Thyroid gland (tissue), 4 donors: ENCODE measurements around the gene SIRPD. TPM values are rescaled to one million over a fixed set of nuclear protein-coding genes. Genes with fewer than 3 reads are reported as not detected.

ENCODE experiments used
- DNase-seq, 2 donors: peaks; one replicate each; pipeline ENCODE4 v3.0.0-alpha.2; 2019
- H3K27ac ChIP-seq, 3 donors: fragments of 200-600 bp; sonication (generic); 1 replicate in 2 of 3; 2 replicates in 1 of 3; pipeline ENCODE4 v1.5.1; 2016 to 2019; ENCODE audit warnings: mild to moderate bottlenecking in 1 of 3, moderate library complexity in 1 of 3
- H3K27me3 ChIP-seq: fragments of 200-600 bp; sonication (generic); one replicate; pipeline ENCODE4 v1.5.1; 2019
- H3K36me3 ChIP-seq, 2 donors: fragments of 200-600 bp; sonication (generic); one replicate each; pipeline ENCODE4 v1.5.1; 2016 to 2019
- H3K4me1 ChIP-seq, 2 donors: fragments of 200-600 bp; sonication (generic); one replicate each; pipeline ENCODE4 v1.5.1; 2017 to 2019
- H3K4me3 ChIP-seq, 3 donors: fragments of 200-600 bp; sonication (generic); replicated peaks in 1 of 3; 1 replicate in 2 of 3; 2 replicates in 1 of 3; pipeline ENCODE4 v1.5.1; 2016; ENCODE audit warnings: mild to moderate bottlenecking in 1 of 3
- H3K9me3 ChIP-seq: fragments of 200-600 bp; sonication (generic); one replicate; pipeline ENCODE4 v1.5.1; 2017
- CTCF ChIP-seq, 6 experiments: fragments of 200-600 bp in 3 of 6; fragments of 450-650 bp in 3 of 6; sonication (generic) in 3 of 6; IDR thresholded peaks; one replicate each; pipeline ENCODE4 v1.5.1; 2016 to 2019; ENCODE audit warnings: antibody characterized with exemption in 6 of 6, mild to moderate bottlenecking in 2 of 6, inconsistent platforms in 1 of 6, moderate library complexity in 1 of 6
- POLR2A ChIP-seq, 2 donors: fragments of 450-650 bp; IDR thresholded peaks; one replicate each; pipeline ENCODE4 v1.6.1; 2017; ENCODE audit warnings: antibody characterized with exemption in 2 of 2, mild to moderate bottlenecking in 2 of 2, moderate library complexity in 1 of 2
- WGBS, 2 donors: methylation state at CpG; one replicate each; pipeline ENCODE4 v1.1.5; 2017; 5-methylcytosine and 5-hydroxymethylcytosine counted together
- intact Hi-C: fragments of 100-400 bp; cut with DNase I; formaldehyde crosslinking; loops from one replicate; pipeline ENCODE4 v1.15.1; 2023
- total RNA-seq, 4 donors: library from RNA; depleted of rRNA; stranded (reverse); fragments of >200 nt; gene quantifications; one replicate each; pipeline ENCODE4 v1.2.3, GENCODE V29; 2016

Gene SIRPD
- total RNA-seq, 4 donors from 2014 or later, result not detected

GRCh38 chr20:1524004-1524403 is 33.5 kb downstream of the SIRPD start:
- WGBS, 2 donors, result 59 to 69% methylated on average over 4 of the region's 4 CpGs
- no peak for DNase-seq
- no peaks in the 10 kb centered on the region for H3K36me3 ChIP-seq
- no peaks in the 10 kb centered on the region for H3K27me3 ChIP-seq
- no peaks in the 10 kb centered on the region for H3K4me1 ChIP-seq
- no peak overlapping the region for H3K4me3 ChIP-seq
- intact Hi-C loops, result no loop called here
- H3K27ac ChIP-seq, result no peak overlapping the region
- TF ChIP-seq CTCF (IDR thresholded peaks at IDR 0.05) (no peak), POLR2A (IDR thresholded peaks at IDR 0.05) (no peak)
- no peaks in the 10 kb centered on the region for H3K9me3 ChIP-seq

- no peaks in the 10 kb centered on the region for H3K27me3 ChIP-seq
- no peaks in the 10 kb centered on the region for H3K9me3 ChIP-seq
- WGBS, 2 donors, result 61 to 68% methylated on average over 5 of the region's 5 CpGs
- no peak for DNase-seq
- intact Hi-C loops, result no loop called here
- no peaks in the 10 kb centered on the region for H3K36me3 ChIP-seq
- no peak overlapping the region for H3K27ac ChIP-seq
- no peak overlapping the region for H3K4me3 ChIP-seq
- TF ChIP-seq POLR2A (IDR thresholded peaks at IDR 0.05), result no peak
- no peak for TF ChIP-seq CTCF (IDR thresholded peaks at IDR 0.05)
- H3K4me1 ChIP-seq, result no peaks in the 10 kb centered on the region
These were observed 40.5 kb downstream of the SIRPD start for GRCh38 chr20:1517010-1517409.

- H3K27ac ChIP-seq, result no peak overlapping the region
- intact Hi-C loops, result no loop called here
- TF ChIP-seq POLR2A (IDR thresholded peaks at IDR 0.05) (no peak), CTCF (IDR thresholded peaks at IDR 0.05) (no peak)
- no peak overlapping the region for H3K4me3 ChIP-seq
- H3K9me3 ChIP-seq, result no peaks in the 10 kb centered on the region
- no peaks in the 10 kb centered on the region for H3K36me3 ChIP-seq
- H3K4me1 ChIP-seq, result no peaks in the 10 kb centered on the region
- 83 to 92% methylated on average over 1 of the region's 1 CpG for WGBS, 2 donors
- no peaks in the 10 kb centered on the region for H3K27me3 ChIP-seq
- DNase-seq, result no peak
These were observed 43.7 kb downstream of the SIRPD start for GRCh38 chr20:1513801-1514200.

GRCh38 chr20:1509237-1509636 is 48.3 kb downstream of the SIRPD start:
- H3K4me1 ChIP-seq, result no peaks in the 10 kb centered on the region
- no peak for DNase-seq
- TF ChIP-seq CTCF (IDR thresholded peaks at IDR 0.05), result no peak
- no peak for TF ChIP-seq POLR2A (IDR thresholded peaks at IDR 0.05)
- no peak overlapping the region for H3K27ac ChIP-seq
- no peaks in the 10 kb centered on the region for H3K27me3 ChIP-seq
- WGBS, 2 donors, result 35 to 46% methylated on average over 9 of the region's 9 CpGs
- no peaks in the 10 kb centered on the region for H3K9me3 ChIP-seq
- H3K36me3 ChIP-seq, result no peaks in the 10 kb centered on the region
- no peak overlapping the region for H3K4me3 ChIP-seq
- intact Hi-C loops, result no loop called here

- no peaks in the 10 kb centered on the region for H3K9me3 ChIP-seq
- TF ChIP-seq POLR2A (IDR thresholded peaks at IDR 0.05) (no peak), CTCF (IDR thresholded peaks at IDR 0.05) (no peak)
- no peaks in the 10 kb centered on the region for H3K4me1 ChIP-seq
- no peak for DNase-seq
- intact Hi-C loops, result no loop called here
- H3K4me3 ChIP-seq, result no peak overlapping the region
- H3K27ac ChIP-seq, result no peak overlapping the region
- no peaks in the 10 kb centered on the region for H3K27me3 ChIP-seq
- no peaks in the 10 kb centered on the region for H3K36me3 ChIP-seq
These were observed 48.9 kb downstream of the SIRPD start for GRCh38 chr20:1508574-1508973.
